B cell (primary cell): ENCODE measurements around the gene MYORG.

Experiments
- EZH2 ChIP-seq: IDR thresholded peaks from 2 replicates; pipeline ENCODE4 v1.6.1; 2012; ENCODE audit warnings: borderline replicate concordance, low read depth, mild to moderate bottlenecking, moderate library complexity, low read length; ENCODE audit not compliant: insufficient read depth, poor library complexity, severe bottlenecking
- TF ChIP-seq, protein P1 (sequence below): fragments of 200-600 bp; IDR thresholded peaks from one replicate; pipeline ENCODE4 v1.8.0; 2022; ENCODE audit warnings: antibody characterized with exemption, mild to moderate bottlenecking

DNA sequence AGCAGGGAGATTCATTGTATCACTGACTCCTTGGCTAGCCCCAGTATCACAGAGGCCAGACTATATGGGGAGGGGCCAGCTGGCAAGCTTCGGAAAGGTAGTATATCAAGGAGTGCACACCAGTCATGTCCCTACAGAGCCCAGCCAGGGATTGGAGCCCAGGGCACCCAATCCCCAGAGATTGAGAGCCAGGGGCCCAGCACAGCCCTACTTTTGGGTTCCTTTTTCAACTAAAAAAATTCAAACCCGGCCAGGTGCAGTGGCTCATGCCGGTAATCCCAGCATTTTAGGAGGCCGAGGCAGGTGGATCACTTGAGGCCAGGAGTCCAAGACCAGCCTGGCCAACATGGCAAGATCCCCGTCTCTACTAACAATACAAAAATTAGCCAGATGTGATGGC lies 5.4 kb upstream of the MYORG start:
- TF ChIP-seq, protein P1, sequence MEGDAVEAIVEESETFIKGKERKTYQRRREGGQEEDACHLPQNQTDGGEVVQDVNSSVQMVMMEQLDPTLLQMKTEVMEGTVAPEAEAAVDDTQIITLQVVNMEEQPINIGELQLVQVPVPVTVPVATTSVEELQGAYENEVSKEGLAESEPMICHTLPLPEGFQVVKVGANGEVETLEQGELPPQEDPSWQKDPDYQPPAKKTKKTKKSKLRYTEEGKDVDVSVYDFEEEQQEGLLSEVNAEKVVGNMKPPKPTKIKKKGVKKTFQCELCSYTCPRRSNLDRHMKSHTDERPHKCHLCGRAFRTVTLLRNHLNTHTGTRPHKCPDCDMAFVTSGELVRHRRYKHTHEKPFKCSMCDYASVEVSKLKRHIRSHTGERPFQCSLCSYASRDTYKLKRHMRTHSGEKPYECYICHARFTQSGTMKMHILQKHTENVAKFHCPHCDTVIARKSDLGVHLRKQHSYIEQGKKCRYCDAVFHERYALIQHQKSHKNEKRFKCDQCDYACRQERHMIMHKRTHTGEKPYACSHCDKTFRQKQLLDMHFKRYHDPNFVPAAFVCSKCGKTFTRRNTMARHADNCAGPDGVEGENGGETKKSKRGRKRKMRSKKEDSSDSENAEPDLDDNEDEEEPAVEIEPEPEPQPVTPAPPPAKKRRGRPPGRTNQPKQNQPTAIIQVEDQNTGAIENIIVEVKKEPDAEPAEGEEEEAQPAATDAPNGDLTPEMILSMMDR: no peak
- no peak for TF ChIP-seq EZH2
